HT-29 (cell line): ENCODE results near the gene SLC25A10. TPM values are rescaled to one million over a fixed set of nuclear protein-coding genes. Genes with fewer than 3 reads are reported as not detected.
A peak's percentile ranks its signal among the peaks of the same experiment; 100 is the strongest.

ENCODE experiments used
- DNase-seq: peaks from one replicate; pipeline ENCODE4 v3.0.0-alpha.2; 2015; ENCODE audit warnings: low spot score
- total RNA-seq: library from RNA; depleted of rRNA; stranded (reverse); fragments of >200 nt; shearing (Covaris generic); gene quantifications from 2 replicates; pipeline ENCODE4 v1.2.3, GENCODE V29; 2014

Gene SLC25A10
- total RNA-seq, 1 experiment from 2014 or later = 209 TPM

DNA sequence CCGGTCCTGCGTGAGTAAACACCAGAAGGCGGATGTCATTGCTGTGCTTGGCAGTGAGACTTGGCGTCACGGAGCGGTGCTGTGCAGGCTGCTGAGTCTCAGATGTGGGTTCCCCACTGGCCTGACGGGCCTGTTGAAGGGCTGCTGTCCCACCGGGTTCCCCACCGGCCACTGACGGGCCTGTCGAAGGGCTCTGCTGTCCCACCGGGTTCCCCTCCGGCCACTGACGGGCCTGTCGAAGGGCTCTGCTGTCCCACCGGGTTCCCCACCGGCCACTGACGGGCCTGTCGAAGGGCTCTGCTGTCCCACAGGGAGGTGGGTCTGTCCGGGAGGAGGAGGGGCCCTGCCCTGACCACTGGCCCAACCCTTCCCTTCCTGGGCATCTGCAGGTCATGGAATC is 25.5 kb upstream of the SLC25A10 start:
- no peak for DNase-seq

DNA sequence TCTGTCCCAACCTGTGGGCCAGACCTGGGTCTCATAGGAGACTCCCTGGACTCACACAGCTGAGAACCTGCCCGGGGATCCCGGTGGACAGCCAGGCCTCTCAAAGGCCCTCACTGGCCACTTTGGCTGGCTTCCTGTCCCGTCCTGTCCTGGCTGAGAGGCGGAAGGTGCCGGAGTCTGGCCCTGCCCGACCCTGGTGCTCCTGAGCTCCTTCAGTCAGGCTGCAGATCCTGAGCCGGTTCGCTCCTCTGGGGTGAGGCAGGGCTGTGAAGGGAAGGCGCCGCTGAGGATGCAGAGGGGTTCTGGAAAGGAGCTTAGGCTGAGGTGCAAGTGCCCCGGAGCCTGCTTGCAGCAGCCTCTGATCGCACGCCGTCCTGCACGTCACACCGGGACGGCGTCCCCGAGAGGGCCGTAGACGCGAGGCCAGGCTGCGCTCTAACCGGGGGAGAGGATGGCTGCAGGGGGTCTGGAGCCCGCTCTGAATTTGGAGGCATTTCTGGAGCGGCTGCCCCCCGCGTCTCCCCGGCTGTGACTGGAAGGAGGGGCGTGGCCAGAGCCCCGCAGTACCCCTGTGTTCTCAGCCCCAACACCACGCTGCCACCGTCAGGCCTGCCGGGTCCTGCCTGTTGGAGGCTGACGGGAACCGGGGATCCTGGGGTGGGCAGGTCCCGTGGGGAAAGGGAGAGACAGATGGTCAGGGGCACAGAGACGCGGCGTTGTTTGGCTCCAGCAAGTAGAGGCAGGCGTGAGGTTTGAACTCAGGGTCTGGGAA is 24.1 kb upstream of the SLC25A10 start:
- no peak for DNase-seq

DNA sequence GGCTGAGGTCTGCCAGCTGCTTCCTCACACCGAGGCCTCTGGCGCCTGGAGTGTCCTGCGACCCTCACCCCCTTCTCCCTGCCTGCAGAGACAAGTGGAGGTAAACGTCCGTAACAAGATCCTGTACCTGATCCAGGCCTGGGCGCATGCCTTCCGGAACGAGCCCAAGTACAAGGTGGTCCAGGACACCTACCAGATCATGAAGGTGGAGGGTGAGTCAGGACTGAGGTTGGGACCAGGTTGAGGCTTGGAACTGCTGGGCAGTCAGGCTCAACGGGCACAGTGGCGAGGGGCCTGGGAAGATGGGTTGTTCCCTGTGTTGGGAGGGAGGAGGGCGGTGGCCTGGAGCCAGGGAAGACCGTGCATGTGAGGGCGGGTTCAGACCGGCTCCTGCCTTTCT is 23.5 kb upstream of the SLC25A10 start:
- no peak for DNase-seq

DNA sequence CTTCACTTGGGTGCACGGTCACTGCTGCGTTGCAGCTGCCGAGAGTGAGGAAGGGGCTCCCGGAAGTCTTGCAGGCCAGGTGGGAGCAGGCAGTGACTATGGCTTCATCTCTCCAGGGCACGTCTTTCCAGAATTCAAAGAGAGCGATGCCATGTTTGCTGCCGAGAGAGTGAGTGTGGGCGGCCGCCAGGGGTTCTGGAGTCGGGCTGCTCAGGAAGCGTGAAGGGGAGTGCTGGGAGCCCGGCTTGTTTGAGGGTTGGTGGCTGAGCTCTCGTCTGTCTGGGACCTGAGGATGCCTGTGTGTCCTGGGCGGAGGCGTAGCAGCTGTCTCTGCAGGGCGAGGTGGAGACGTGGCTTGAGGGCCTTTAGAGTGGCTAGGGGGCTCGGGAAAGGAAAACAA is 22.0 kb upstream of the SLC25A10 start:
- no peak for DNase-seq

DNA sequence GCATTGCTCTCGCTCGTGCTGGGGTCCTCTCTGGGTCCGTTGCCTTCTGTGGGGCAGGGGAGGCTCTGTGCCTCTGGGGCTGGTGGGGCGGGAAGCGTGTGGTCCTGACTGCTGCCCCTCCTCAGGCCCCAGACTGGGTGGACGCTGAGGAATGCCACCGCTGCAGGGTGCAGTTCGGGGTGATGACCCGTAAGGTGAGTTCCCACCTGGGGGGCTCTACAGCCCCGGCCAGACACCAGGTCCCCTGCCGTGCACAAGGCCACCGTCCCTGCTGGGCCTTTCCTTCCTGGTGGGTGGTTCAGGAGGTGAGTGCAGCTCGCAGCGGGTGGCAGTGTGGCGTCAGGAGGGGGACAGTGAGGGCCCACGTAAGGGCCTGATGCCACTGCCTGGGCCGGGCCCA is 21.5 kb upstream of the SLC25A10 start:
- no peak for DNase-seq

DNA sequence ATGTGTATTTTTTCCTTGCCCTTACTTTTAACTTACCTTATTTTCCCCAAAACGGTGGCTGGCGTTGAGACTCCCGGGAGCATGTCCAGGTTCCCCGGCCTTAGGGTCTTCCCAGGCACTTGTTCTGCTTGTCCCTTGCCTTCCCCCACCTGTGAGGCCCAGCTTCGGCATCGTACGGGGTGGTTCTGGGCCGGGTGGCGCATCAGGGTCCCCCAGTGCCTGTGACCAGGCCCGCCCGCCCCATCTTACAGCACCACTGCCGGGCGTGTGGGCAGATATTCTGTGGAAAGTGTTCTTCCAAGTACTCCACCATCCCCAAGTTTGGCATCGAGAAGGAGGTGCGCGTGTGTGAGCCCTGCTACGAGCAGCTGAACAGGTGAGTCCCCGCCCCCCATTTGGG is 20.9 kb upstream of the SLC25A10 start:
- DNase-seq = no peak

DNA sequence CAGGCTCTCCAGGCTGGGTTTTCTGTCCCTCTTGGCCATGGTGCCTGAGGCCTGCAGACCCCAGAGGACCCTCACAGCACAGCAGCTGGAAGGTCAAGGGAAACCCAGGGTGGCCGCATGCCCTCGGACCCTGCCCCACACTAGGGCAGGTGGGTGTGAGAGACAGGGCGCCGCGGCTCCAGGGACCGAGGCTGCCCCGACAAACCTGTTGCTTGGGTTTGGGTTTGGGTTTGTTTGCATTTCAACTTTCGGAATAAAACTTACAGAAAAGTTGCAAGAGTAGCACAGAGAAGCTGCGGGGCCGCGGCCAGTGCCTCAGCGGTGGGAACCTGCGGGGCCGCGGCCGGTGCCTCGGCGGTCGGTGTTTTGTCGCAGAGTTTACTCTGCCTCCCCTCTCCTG is 20.5 kb upstream of the SLC25A10 start:
- no peak for DNase-seq

DNA sequence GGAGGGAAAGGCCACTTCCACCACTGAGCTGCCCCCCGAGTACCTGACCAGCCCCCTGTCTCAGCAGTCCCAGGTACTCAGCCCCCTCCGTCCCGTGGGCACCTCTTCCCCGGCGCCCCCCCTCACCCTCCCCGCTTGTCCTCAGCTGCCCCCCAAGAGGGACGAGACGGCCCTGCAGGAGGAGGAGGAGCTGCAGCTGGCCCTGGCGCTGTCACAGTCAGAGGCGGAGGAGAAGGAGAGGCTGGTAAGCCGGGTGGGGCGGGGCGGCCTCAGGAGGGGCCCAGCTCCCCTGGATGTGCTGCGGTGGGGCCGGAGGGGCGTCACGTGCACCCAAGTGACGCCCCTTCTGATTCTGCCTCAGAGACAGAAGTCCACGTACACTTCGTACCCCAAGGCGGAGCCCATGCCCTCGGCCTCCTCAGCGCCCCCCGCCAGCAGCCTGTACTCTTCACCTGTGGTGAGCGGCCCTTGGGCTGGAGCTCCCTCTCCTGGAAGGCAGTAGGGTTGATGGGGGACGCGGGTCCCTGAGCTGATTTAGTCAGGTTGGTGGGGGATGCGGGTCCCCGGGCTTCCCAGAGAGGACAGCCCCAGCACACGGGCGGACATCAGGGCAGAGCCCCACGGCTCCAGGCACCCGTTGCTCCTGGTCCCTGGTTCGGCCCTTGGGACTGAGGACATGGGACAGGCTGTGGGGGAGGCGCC is 18.4 kb upstream of the SLC25A10 start:
- DNase-seq = no peak

DNA sequence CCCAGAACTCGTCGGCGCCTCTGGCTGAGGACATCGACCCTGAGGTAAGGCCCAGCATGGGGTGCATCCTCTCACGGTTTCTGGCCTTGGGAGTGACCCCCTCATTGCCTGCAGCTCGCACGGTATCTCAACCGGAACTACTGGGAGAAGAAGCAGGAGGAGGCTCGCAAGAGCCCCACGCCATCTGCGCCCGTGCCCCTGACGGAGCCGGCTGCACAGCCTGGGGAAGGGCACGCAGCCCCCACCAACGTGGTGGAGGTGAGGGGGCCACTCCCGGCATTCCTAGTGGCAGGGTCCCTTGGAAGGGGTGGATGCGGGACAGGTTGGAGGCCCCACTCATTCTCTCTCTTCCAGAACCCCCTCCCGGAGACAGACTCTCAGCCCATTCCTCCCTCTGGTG is 17.3 kb upstream of the SLC25A10 start:
- DNase-seq = no peak

DNA sequence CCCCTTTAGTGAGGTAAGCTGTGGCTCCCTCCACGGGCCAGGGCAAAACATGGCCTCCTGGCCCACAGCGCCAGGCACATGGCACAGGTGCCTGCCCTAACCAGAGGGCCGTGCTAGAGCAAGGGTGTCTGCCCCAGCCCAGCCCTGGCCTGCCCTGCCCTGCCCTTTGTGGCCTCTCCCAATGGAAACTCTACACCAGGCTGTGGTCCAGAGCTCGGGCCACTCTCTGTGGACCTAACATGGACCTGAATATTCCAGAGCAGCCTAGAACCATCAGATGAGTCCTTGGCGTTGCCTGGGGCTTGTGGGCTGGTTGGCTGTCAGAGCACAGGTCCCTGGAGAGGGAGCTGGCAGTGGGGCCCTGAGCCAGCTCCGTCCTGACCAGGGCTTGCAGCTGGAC is 16.9 kb upstream of the SLC25A10 start:
- no peak for DNase-seq

DNA sequence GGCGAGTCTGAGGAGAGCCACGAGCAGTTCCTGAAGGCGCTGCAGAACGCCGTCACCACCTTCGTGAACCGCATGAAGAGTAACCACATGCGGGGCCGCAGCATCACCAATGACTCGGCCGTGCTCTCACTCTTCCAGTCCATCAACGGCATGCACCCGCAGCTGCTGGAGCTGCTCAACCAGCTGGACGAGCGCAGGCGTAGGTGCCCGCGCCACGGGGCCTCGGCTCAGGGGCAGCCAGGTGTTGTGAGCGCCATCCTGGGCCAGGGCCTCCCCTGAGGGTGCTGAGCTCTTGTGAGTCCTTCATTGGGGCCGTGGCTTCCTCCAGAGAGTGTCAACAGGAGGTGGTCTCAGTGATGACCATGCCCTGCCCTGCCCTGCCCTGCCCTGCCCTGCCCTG is 16.3 kb upstream of the SLC25A10 start:
- no peak for DNase-seq

DNA sequence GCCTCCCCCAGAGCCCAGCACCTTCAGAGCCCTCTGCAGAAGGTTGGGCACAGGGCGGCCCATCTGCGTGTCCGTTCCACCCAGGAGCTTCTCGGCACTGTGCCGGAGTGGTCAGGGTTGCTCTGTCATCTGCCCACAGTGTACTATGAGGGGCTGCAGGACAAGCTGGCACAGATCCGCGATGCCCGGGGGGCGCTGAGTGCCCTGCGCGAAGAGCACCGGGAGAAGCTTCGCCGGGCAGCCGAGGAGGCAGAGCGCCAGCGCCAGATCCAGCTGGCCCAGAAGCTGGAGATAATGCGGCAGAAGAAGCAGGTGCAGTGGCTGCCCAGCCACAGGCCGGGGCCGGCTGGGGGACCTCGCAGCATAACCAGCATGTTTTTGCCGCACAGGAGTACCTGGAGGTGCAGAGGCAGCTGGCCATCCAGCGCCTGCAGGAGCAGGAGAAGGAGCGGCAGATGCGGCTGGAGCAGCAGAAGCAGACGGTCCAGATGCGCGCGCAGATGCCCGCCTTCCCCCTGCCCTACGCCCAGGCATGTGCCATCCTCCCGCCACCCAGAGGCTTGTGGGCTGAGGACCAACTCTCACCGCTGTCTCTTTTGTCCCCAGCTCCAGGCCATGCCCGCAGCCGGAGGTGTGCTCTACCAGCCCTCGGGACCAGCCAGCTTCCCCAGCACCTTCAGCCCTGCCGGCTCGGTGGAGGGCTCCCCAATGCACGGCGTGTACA is 15.7 kb upstream of the SLC25A10 start:
- DNase-seq = no peak

DNA sequence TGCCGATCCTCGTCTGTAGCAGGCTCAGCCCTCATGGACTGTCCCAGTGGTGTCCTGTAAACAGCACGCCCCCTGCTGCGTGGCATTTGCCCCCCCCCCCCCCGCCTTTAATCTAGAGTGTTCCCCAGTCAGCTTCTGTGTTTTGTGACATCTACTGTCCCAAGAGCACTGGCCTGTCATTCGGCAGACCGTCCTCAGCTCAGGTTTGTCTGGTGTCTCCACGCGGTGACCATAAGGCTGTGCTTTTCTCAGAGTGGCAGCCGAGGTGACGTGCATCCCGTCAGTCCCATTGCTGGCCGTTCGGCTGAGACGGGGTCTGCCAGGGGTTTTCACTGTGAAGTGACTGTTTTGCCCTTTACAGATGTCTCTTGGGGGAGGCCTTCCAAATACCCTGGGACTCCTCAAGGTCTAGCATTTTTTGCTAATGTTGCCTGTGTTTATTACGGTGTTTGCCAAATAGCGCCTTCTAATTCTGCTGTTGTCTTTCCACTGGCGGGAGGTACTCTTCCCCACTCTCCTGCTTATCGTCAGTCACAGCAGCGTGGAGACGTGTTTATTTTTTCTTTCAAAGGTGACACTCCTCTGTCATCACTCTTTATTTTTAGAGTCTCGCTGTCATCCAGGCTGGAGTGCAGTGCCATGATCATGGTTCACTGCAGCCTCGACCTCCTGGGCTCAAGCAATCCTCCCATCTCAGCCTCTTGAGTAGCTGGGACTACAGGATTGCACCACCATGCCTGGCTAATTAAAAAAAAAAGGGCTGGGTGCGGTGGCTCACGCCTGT is 14.6 kb upstream of the SLC25A10 start:
- DNase-seq = no peak

DNA sequence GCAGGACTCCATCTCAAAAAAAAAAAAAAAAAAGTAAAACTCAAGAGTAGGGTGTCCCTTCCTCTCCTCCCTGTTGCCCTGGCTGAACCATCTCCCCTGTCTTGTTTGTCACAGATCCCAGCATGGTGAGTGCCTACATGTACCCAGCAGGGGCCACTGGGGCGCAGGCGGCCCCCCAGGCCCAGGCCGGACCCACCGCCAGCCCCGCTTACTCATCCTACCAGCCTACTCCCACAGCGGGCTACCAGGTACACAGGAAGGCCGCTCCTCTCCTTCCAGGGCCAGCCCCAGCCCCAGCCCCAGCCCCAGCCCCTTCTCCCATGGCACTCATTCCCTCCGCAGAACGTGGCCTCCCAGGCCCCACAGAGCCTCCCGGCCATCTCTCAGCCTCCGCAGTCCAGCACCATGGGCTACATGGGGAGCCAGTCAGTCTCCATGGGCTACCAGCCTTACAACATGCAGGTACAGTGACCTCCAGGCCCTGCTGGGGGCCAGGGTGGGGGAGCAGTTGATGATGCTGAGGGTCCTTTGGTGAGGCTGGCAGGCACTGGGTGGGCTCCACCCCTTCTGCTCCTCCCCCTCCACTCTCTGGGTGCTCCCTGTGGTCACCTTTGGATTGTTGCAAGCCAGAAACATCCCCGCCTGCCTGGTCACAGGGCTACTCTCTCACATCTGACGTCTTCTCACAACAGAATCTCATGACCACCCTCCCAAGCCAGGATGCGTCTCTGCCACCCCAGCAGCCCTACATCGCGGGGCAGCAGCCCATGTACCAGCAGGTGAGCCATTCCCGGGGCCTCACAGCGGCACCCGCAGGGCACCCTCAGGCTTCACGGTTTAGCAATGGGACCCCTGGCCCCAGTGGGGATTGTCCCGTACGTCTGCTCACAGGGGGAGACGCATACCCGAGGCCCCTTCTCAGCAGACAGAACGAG is 11.5 kb upstream of the SLC25A10 start:
- no peak for DNase-seq

DNA sequence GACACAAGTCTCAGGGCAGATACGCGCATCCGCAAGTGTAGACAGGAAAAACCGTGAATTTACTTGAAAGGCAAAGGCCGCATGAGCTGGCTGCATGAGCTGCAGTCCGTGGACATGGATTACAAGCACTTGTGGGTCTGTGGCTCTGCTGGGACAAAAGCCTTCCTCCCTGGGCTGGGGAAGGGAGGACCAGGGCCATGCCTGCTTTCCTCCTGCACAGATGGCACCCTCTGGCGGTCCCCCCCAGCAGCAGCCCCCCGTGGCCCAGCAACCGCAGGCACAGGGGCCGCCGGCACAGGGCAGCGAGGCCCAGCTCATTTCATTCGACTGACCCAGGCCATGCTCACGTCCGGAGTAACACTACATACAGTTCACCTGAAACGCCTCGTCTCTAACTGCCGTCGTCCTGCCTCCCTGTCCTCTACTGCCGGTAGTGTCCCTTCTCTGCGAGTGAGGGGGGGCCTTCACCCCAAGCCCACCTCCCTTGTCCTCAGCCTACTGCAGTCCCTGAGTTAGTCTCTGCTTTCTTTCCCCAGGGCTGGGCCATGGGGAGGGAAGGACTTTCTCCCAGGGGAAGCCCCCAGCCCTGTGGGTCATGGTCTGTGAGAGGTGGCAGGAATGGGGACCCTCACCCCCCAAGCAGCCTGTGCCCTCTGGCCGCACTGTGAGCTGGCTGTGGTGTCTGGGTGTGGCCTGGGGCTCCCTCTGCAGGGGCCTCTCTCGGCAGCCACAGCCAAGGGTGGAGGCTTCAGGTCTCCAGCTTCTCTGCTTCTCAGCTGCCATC is 10.6 kb upstream of the SLC25A10 start:
- peak; percentile 19 for DNase-seq

DNA sequence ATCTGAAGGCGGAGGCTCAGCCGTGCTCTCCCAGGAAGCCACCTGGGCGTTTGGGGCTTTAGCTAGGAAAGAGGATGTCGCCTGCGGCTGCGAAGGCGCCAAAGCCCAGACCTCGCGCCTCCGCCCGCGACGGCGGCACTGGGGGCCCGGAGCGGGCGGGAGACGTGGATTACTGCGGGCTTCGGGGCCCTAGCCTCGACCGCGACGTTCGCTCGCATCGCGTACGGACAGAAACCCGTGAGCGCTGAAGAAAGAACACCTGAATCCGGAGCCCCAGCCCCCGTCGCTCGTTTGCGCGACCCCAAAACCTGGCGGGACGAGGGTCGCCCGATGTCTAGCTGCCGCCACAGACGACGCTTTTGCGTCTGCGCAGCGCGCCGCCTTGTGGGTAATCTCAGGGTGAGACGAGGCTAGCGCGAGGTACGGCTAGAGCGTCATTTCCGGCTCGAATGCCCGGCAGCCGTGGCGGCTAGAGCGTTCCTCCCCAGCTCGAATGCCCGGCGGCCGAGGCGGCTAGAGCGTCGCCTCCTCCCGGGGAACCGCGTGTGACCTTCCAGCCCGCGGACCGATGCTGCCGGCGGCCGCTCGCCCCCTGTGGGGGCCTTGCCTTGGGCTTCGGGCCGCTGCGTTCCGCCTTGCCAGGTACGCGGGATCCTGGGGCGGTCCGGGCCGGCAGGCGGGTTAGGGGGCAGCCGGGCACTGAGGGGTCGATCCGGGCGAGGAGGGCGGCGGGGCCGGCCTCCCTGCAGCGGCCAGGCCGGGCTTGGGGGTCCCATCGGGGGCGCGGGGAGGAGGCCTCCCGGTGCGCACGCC is 8.9 kb upstream of the SLC25A10 start, which contains the start of gene MRPL12:
Gene MRPL12, plus strand, starts transcription at position 434 of the 813 bp plus-strand sequence. Its CDS starts 135 bp downstream, at position 569.
- DNase-seq = peak; percentile 96

DNA sequence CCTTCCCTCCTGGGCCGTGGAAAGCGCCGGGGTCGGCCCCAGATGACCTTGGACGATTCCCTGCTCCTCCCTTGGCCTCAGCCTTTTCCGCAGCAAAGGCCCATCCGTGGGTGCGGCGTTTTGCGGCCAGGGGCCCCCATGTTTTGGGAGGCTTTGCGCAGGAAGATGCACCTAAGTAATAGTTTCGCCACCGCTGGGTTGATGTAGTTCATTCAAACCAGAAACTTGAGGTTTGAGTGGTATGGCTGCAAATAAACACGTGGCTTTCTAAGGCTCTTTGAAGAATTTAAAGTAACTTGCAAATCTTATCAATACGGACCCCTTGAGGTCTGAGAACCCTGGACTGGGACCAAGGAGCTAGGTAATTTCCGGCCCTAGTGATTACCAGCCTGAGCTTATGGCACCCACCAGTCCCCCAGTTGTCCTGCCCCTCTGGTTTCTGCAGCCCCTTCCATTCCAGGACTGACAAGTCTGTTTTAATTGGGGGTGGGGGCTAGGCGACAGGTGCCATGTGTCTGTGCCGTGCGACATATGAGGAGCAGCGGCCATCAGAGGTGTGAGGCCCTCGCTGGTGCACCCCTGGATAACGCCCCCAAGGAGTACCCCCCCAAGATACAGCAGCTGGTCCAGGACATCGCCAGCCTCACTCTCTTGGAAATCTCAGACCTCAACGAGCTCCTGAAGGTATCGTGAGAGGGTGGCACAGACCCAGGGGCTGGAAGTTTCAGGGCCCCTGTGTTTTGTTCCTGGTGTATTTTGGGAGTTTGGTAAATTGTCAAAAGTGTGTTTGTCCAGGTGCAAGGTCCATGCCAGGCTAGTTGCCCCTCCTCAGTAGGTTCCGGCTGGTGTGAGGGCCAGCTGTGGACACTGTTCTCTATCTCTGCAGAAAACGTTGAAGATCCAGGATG is 8.1 kb upstream of the SLC25A10 start:
- no peak for DNase-seq
